Gastrocnemius medialis (tissue), 4 donors: ENCODE results near the gene RGL2. TPM values are rescaled to one million over a fixed set of nuclear protein-coding genes. Genes with fewer than 3 reads are reported as not detected.

ENCODE experiments used
- ATAC-seq, 2 donors: fragments of 150-250 bp; one replicate each; pipeline ENCODE4 v1.9.1; 2016
- DNase-seq, 2 donors: peaks; one replicate each; pipeline ENCODE4 v3.0.0-alpha.2; 2019
- H3K27ac ChIP-seq, 4 donors: fragments of 200-600 bp; sonication (generic); 1 replicate in 1 of 4; 2 replicates in 3 of 4; pipeline ENCODE4 v1.5.1; 2016 to 2018; ENCODE audit warnings: mild to moderate bottlenecking in 2 of 4, moderate library complexity in 1 of 4
- H3K27me3 ChIP-seq, 3 donors: fragments of 200-600 bp; sonication (generic) in 2 of 3; 1 replicate in 1 of 3; 2 replicates in 2 of 3; pipeline versions ENCODE4 v1.5.1 to v1.6.0; 2016 to 2019; ENCODE audit warnings: mild to moderate bottlenecking in 1 of 3, moderate library complexity in 1 of 3
- H3K36me3 ChIP-seq, 2 donors: fragments of 200-600 bp; sonication (generic) in 1 of 2; one replicate each; pipeline ENCODE4 v1.5.1; 2017 to 2018
- H3K4me1 ChIP-seq, 2 donors: fragments of 200-600 bp; sonication (generic) in 1 of 2; one replicate each; pipeline ENCODE4 v1.5.1; 2016 to 2017; ENCODE audit warnings: mild to moderate bottlenecking in 2 of 2
- H3K4me3 ChIP-seq, 4 donors: fragments of 200-600 bp; sonication (generic) in 3 of 4; 1 replicate in 1 of 4; 2 replicates in 3 of 4; pipeline ENCODE4 v1.5.1; 2016 to 2019; ENCODE audit warnings: mild to moderate bottlenecking in 2 of 4
- H3K9me3 ChIP-seq, 3 donors: fragments of 200-600 bp; sonication (generic) in 2 of 3; 1 replicate in 1 of 3; 2 replicates in 2 of 3; pipeline ENCODE4 v1.5.1; 2016 to 2019
- POLR2A ChIP-seq, 2 donors: fragments of 450-650 bp; IDR thresholded peaks; one replicate each; pipeline ENCODE4 v1.6.1; 2017; ENCODE audit warnings: antibody characterized with exemption in 2 of 2, mild to moderate bottlenecking in 2 of 2, moderate library complexity in 2 of 2
- in situ Hi-C, 4 donors: fragments of 200-750 bp; cut with MboI; loops; one replicate each; pipeline versions ENCODE4 v1.15.0 to v1.8.0; 2017; ENCODE audit warnings: low sequenced_read_pairs in 4 of 4
- intact Hi-C: fragments of 100-400 bp; cut with DNase I; formaldehyde crosslinking; loops from one replicate; pipeline ENCODE4 v1.15.1; 2023; ENCODE audit warnings: low total_unique reads
- total RNA-seq, 4 donors: library from RNA; depleted of rRNA; stranded (reverse); fragments of >200 nt; gene quantifications; one replicate each; pipeline versions ENCODE4 v1.1.0 to v1.2.3, GENCODE V29; 2016
- TF ChIP-seq, protein P1 (sequence below), 5 experiments: fragments of 450-650 bp in 3 of 5; fragments of 200-600 bp in 2 of 5; sonication (generic) in 2 of 5; IDR thresholded peaks in 4 of 5; conservative IDR thresholded peaks in 1 of 5; 1 replicate in 4 of 5; 2 replicates in 1 of 5; pipeline ENCODE4 v1.5.1; 2016 to 2019; ENCODE audit warnings: antibody characterized with exemption in 5 of 5, mild to moderate bottlenecking in 3 of 5, moderate library complexity in 3 of 5

The RGL2 gene
- total RNA-seq, 4 donors from 2014 or later = 39.8 to 52.3 (median 40.8) TPM

DNA sequence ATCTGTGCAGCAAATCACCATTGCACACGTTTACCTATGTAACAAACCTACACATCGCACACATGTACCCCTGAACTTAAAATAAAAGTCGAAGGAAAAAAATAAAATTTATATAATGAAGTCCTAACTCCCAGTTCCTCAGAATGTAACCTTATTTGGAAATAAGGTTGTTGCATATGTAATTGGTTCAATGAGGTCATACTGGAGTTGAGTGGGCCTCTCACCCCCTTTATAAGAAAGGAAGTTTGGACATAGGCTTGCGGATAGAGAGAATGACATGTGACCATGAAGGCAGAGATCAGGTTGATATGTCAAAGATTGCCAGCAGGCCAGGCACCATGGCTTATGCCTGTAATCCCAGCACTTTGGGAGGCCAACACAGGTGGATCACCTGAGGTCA, 34.9 kb upstream of the RGL2 start:
- Histone ChIP-seq H3K36me3 (no peaks in the 10 kb centered on the region), H3K27me3 (no peaks in the 10 kb centered on the region), H3K27ac (no peak overlapping the region), H3K9me3 (no peaks in the 10 kb centered on the region), H3K4me3 (no peak overlapping the region), H3K4me1 (no peaks in the 10 kb centered on the region)
- TF ChIP-seq POLR2A (IDR thresholded peaks at IDR 0.05) = no peak
- TF ChIP-seq, protein P1, sequence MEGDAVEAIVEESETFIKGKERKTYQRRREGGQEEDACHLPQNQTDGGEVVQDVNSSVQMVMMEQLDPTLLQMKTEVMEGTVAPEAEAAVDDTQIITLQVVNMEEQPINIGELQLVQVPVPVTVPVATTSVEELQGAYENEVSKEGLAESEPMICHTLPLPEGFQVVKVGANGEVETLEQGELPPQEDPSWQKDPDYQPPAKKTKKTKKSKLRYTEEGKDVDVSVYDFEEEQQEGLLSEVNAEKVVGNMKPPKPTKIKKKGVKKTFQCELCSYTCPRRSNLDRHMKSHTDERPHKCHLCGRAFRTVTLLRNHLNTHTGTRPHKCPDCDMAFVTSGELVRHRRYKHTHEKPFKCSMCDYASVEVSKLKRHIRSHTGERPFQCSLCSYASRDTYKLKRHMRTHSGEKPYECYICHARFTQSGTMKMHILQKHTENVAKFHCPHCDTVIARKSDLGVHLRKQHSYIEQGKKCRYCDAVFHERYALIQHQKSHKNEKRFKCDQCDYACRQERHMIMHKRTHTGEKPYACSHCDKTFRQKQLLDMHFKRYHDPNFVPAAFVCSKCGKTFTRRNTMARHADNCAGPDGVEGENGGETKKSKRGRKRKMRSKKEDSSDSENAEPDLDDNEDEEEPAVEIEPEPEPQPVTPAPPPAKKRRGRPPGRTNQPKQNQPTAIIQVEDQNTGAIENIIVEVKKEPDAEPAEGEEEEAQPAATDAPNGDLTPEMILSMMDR (IDR thresholded peaks at IDR 0.05 in 4 of 5, conservative IDR thresholded peaks at IDR 0.05 in 1 of 5) = no peak
- intact Hi-C loops (no loop called here), in situ Hi-C loops (no loop called here)
- ATAC-seq (no peak), DNase-seq (no peak)

DNA sequence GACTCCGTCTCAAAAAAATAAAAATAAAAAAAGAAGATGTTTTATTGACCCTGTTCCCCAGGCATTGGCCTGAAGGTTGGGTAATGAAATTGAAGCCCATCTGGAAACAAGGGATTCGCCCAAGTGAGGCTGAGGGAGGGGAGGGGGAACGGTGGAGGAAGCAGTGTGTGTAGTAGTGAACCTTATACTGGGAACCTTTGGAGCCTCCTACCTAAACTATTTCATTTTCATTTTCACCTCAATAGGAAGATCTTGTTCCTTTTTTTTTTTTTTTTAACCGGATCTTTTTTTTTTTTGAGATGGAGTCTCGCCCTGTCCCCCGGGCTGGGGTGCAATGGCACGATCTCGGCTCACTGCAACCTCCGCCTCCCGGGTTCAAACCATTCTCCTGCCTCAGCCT, 32.0 kb upstream of the RGL2 start:
- Histone ChIP-seq H3K9me3 (no peaks in the 10 kb centered on the region), H3K4me3 (no peak overlapping the region), H3K4me1 (no peaks in the 10 kb centered on the region), H3K27me3 (no peaks in the 10 kb centered on the region), H3K36me3 (no peaks in the 10 kb centered on the region), H3K27ac (no peak overlapping the region)
- intact Hi-C loops (no loop called here), in situ Hi-C loops (no loop called here)
- DNase-seq = no peak
- TF ChIP-seq, protein P1 (IDR thresholded peaks at IDR 0.05 in 4 of 5, conservative IDR thresholded peaks at IDR 0.05 in 1 of 5) = no peak
- no peak for TF ChIP-seq POLR2A (IDR thresholded peaks at IDR 0.05)
- ATAC-seq = no peak

DNA sequence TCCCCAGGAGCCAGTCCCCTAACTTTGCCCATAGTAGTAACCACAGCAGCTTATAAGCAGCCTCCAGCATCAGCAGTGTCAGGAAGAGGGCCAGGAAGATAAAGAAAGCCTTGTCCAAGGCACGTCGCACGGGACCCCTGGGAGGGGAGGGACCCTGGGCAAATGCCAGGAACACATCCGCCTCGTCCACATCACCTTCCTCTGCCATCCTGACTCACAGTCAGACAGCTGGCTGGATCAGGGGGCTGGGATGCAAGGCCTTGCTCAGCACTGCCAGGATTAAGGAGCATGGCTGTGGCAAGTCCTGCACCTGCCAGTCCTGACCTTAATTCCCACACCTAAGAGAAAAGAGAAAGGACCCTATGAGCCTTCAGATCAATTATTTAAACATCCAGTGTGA, 30.3 kb upstream of the RGL2 start:
- ATAC-seq (no peak), DNase-seq (no peak)
- Histone ChIP-seq H3K4me1 (peaks cover under 1% of the 10 kb centered on the region in 2 donors), H3K27me3 (no peaks in the 10 kb centered on the region), H3K4me3 (no peak overlapping the region), H3K9me3 (no peaks in the 10 kb centered on the region), H3K27ac (no peak overlapping the region), H3K36me3 (no peaks in the 10 kb centered on the region)
- TF ChIP-seq POLR2A (IDR thresholded peaks at IDR 0.05) = no peak
- TF ChIP-seq, protein P1 (IDR thresholded peaks at IDR 0.05 in 4 of 5, conservative IDR thresholded peaks at IDR 0.05 in 1 of 5) = no peak
- in situ Hi-C loops (no loop called here), intact Hi-C loops (no loop called here)

DNA sequence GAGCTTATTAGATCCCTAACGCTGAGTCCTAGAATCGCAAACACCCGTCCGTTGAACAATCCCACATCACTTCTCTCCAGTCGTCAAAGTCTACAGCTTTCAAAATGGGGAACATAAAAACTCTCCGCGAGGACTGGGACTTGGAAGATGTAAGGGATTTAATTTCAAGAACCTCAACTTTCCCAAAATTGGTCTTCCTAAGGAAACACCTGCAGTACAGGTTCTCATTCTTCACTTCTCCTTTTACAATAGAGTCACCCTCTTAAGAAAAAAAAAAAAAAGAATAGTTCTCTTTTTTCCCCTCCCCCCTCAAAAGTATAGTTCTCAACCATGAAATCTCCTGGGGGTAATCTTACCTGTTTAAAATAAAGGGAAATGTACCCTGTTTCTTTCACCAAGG, 25.4 kb upstream of the RGL2 start:
- ATAC-seq (no peak), DNase-seq (no peak)
- intact Hi-C loops = no loop called here
- Histone ChIP-seq H3K9me3 (no peaks in the 10 kb centered on the region), H3K27ac (peak overlapping the region; percentile 84 to 95 (median 90)), H3K27me3 (no peaks in the 10 kb centered on the region), H3K36me3 (peaks cover 0 to 22% of the 10 kb centered on the region in 2 donors), H3K4me3 (peak overlapping the region; percentile 61 to 88 (median 78)), H3K4me1 (peaks cover 29 to 34% of the 10 kb centered on the region in 2 donors)
- no peak for TF ChIP-seq POLR2A (IDR thresholded peaks at IDR 0.05)
- TF ChIP-seq, protein P1 (IDR thresholded peaks at IDR 0.05 in 4 of 5, conservative IDR thresholded peaks at IDR 0.05 in 1 of 5) = no peak
- in situ Hi-C loops = no loop called here

DNA sequence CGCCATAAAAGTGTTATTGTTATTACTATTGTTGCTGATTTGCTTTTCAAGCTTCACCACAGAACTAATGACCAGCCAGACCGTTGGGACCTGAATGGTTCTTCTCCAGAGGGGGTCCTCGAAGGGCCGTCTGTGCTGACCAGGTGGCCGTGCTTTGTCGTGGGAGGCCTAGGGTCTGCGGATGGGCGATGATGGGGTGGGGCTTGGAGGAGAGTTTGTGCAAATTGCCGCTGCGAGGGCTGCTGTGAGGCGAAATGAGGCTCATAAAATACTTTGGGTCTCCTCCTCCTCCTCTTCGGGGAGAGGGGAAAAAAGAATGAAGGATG, 24.8 kb upstream of the RGL2 start:
- H3K9me3 ChIP-seq = no peaks in the 10 kb centered on the region
- DNase-seq (no peak), ATAC-seq (peak in 1 of 2 donors; percentile 1)
- peak overlapping the region; percentile 61 to 88 (median 78) for H3K4me3 ChIP-seq
- TF ChIP-seq, protein P1 (IDR thresholded peaks at IDR 0.05 in 4 of 5, conservative IDR thresholded peaks at IDR 0.05 in 1 of 5) = no peak
- TF ChIP-seq POLR2A (IDR thresholded peaks at IDR 0.05) = no peak
- H3K4me1 ChIP-seq = peaks cover 30 to 39% of the 10 kb centered on the region in 2 donors
- no peaks in the 10 kb centered on the region for H3K27me3 ChIP-seq
- intact Hi-C loops = loop anchor here (1.0 kb wide), 3 partner anchors 22 to 87 kb away; partner anchors contain the start of genes PFDN6 and WDR46
- in situ Hi-C loops = no loop called here
- peak overlapping the region; percentile 84 to 95 (median 90) for H3K27ac ChIP-seq
- H3K36me3 ChIP-seq = peaks cover 0 to 27% of the 10 kb centered on the region in 2 donors
